GM19239 (cell line): ENCODE data around the gene TTC3.
"Not testable (repeated sequence)": the region's sequence is repeated elsewhere in the genome, so short reads cannot be mapped to it uniquely, and the experiment has no call there.

Experiments
- DNase-seq: peaks from one replicate; pipeline ENCODE4 v3.0.0; 2011; ENCODE audit warnings: low spot score; ENCODE audit not compliant: insufficient read length
- FAIRE-seq: peaks from 2 replicates; lab custom pipeline; 2011; peaks lifted over from hg19 to GRCh38; lab: Jason Lieb, UNC

Gene TTC3

GRCh38 chr21:37082856-37083528 is 9.9 kb downstream of the TTC3 start:
- FAIRE-seq, result no peak
- no peak for DNase-seq

GRCh38 chr21:37085726-37086125 is 12.7 kb downstream of the TTC3 start:
- FAIRE-seq, result no peak
- DNase-seq, result no peak

GRCh38 chr21:37087188-37087587 is 14.1 kb downstream of the TTC3 start:
- no peak for FAIRE-seq

DNA sequence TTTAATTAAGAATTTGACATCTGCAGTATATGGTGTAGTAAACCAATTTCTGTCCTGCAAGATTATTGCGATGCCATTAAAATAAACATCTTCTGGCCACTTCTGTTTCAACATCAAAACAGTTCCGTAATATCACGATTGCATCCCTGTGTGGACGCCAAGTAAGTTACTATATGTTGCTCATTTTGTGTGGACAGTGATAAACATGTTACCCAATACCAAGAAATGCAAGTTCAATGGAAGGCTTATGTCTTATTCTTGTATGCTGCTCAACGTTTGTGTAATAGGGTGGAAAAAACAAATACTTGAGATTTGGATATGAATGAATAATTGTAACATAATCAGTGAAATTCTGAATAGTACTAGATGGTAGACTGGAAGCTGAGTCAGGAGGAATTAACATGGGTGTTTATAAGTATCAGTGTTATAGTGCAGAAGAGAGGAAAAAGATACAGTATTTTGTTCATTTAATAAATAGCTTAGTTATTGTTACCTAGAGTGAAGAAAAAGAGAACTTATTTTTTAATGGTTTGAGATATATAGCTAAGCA is 15.2 kb downstream of the TTC3 start:
- FAIRE-seq (no peak), DNase-seq (no peak)

More at GRCh38 chr21:37087188-37087587, 14.1 kb downstream of the TTC3 start:
- no peak for DNase-seq

GRCh38 chr21:37093977-37094376 is 20.9 kb downstream of the TTC3 start:
- FAIRE-seq (no peak), DNase-seq (no peak)

DNA sequence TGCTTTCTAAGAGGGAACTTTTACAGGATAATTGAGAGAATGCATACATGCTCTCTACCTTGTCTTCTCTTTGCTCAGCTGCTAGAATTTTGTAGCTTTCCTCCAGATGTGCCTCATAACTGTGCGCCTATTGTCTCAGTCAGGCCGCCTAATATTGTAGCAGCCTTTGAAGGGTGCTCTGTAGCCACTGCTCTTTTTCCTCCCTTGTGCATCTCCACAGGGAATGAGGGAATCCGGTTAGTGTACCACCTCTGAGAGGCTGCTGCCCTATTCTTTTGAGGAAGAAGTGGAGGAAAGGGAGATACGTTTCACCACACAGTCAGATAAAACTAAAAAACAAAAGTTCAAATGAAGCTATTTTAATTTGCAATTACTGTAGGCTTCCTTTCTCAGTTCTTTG is 22.8 kb downstream of the TTC3 start:
- FAIRE-seq (no peak), DNase-seq (no peak)

- FAIRE-seq (no peak), DNase-seq (no peak)
These were observed 25.7 kb downstream of the TTC3 start for GRCh38 chr21:37098751-37099150.

DNA sequence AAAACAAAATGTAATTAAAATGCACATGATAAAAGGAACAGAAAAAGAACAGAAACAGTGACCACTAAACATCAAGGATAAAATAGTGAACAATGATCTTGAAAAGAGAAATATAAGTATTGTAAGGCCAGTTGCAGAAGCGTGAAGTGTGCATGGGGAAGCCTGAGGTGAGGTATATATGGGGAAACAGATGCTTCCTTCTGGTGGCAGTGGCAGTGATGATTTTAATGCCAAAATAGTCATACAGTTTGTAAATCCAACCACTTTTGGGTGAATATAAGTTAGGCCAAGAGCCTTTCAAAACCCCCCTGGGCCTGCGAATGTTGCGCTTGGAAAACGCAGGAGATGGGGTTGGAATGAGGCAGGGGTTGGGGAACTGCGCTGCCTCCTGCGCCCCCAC is 27.3 kb downstream of the TTC3 start:
- DNase-seq, result no peak

GRCh38 chr21:37101384-37101783 is 28.3 kb downstream of the TTC3 start:
- FAIRE-seq, result no peak
- no peak for DNase-seq

More for the DNA sequence above, 27.3 kb downstream of the TTC3 start:
- FAIRE-seq, result no peak

DNA sequence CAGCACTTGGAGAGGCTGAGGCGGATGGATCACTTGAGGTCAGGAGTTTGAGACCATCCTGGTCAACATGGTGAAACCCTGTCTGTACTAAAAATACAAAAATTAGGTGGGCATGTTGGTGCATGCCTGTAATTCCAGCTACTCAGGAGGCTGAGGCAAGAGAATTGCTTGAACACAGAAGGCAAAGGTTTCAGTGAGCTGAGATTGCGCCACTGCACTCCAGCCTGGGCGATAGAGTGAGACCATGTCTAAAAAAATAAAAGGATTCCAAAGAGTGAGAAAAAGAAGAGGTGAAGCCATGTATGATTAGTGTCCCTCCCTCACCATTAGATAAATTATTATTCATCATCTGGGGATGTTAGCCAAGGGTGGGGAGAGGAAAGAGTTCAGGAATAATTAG is 29.7 kb downstream of the TTC3 start:
- not testable (repeated sequence) for FAIRE-seq, DNase-seq

GRCh38 chr21:37106998-37107397 is 33.9 kb downstream of the TTC3 start:
- no peak for DNase-seq
- FAIRE-seq, result no peak

GRCh38 chr21:37111029-37111428 is 38.0 kb downstream of the TTC3 start:
- FAIRE-seq, DNase-seq: not testable (repeated sequence)

DNA sequence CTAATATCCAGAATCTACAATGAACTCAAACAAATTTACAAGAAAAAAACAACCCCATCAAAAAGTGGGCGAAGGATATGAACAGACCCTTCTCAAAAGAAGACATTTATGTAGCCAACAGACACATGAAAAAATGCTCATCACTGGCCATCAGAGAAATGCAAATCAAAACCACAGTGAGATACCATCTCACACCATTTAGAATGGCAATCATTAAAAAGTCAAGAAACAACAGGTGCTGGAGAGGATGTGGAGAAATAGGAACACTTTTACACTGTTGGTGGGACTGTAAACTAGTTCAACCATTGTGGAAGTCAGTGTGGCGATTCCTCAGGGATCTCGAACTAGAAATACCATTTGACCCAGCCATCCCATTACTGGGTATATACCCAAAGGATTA is 41.2 kb downstream of the TTC3 start:
- FAIRE-seq, DNase-seq: not testable (repeated sequence)

GRCh38 chr21:37116459-37116858 is 43.4 kb downstream of the TTC3 start:
- not testable (repeated sequence) for DNase-seq, FAIRE-seq

- DNase-seq (no peak), FAIRE-seq (no peak)
These were observed 44.1 kb downstream of the TTC3 start for GRCh38 chr21:37117204-37117603.

DNA sequence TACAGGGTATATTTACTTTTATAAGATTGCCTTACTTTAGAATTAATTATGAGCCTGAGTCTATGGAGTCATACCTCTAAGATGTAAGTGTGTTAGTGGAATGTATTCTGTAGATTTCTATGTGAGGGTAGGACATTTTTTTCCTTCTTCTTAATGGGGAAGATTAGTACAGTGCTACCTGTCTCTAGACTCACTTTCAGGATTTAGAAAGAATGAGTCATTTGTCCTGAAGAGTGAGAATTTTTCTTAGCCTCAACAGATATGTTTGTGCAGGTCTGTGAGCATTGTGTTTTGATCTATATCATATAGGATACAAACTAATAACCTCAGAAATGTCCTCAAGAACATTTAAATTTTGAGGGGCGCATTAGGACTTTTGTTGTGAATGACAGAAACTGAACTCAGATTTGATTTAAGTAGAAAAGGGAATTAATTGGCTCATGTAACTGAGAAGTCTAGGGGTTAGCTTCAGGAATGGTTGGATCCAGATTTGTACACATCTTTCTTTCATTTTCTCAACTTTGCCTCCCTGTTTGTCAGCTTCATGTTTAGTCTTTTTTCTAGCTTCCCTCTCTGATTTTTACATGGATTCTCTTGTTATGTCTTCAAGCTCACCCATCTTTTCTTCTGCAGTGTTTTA is 45.3 kb downstream of the TTC3 start:
- no peak for FAIRE-seq
- no peak for DNase-seq

GRCh38 chr21:37119421-37120218 is 46.6 kb downstream of the TTC3 start:
- no peak for FAIRE-seq
- DNase-seq, result no peak

DNA sequence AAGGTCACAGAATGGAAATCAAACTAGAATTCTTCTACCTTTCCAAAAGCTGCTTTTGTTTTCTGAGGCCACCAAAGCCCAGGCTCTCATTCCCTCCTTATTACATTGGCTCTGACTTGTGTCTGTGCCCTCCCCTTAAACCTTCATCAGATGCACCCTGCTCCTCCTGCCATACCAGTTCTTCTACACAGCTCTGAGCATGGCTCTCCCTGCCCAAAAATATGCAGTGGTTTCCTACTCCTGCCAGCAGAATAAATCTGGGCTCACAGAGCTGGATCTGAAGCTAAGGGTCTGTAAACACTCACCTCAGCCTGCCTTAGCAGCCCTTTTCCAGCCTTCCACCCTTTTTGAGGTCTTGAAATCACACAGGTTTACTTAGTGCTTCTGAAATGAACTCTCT is 55.0 kb downstream of the TTC3 start:
- DNase-seq (no peak), FAIRE-seq (no peak)

GRCh38 chr21:37130971-37131370 is 57.9 kb downstream of the TTC3 start:
- FAIRE-seq, result no peak
- DNase-seq, result no peak

DNA sequence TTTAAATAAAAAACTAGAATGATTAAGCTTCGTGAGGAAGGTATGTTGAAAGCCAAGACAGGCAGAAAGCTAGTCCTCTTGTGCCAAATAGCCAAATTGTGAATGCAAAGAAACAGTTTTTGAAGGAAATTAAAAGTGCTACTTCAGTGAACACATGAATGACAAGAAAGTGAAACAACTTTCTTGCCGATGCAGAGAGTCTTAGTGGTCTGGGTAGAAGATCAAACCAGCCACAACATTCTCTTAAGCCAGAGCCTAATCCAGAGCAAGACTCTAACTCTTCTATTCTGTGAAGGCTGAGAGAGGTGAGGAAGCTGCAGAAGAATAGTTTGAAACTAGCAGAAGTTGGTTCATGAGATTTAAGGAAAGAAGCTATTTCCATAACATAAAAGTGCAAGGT is 63.2 kb downstream of the TTC3 start:
- DNase-seq, result no peak
- FAIRE-seq, result no peak

GRCh38 chr21:37136744-37137143 is 63.7 kb downstream of the TTC3 start:
- DNase-seq, result no peak
- no peak for FAIRE-seq
